IPS-11a (cell line): ENCODE measurements around the gene LCE5A.
"Not testable (repeated sequence)": the region's sequence is repeated elsewhere in the genome, so short reads cannot be mapped to it uniquely, and the experiment has no call there.

Experiments used
- H3K4me3 ChIP-seq: one replicate; pipeline ENCODE4 v1.5.1; 2013; ENCODE audit warnings: low read depth, low read length, control low read depth

The LCE5A gene, protein sequence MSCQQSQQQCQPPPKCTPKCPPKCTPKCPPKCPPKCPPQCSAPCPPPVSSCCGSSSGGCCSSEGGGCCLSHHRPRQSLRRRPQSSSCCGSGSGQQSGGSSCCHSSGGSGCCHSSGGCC

DNA sequence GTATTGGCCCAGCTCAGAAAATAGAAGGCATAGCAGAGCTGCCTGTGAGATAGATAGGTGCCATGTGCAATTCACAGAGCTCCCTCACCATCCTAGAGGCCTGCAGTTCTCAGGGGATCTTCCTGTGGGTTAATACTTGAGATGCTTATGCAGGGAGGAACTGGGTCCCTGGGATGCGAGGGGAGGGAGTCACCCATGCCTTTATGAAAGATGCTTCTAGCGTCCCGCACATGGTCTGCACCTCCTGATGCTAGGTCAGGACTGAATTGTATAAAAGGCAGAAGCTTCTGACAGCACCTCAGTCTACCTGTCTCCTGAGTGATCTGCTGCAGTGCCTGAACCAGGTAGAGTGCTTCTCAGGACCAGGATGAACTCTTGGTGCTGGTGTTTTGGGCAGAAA lies at the start of gene LCE5A:
Gene LCE5A, plus strand, starts transcription at position 301 of the 400 bp plus-strand sequence. CDS start 732 bp downstream, outside the sequence.
- no peak within 1 kb of the TSS for H3K4me3 ChIP-seq

DNA sequence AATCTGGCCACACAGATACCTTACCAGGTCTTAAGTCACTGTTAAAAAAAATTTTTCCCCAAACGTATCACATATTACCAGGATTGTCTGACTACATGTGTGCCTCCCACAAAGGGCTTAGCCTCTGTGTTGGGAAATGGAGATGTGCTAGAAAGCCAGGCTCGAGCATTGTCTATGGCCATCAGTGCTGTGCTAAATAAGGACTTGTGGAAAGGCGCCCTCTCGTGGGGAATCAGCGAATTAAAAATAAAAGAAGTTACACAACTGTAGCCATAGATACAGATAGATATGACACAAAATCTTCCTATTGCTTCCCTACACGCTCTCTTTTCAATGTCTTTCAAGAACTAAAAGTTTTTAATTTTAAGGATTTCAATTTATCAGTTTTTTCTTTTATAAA lies 49.1 kb upstream of the LCE5A start:
- H3K4me3 ChIP-seq, result no peak overlapping the region

DNA sequence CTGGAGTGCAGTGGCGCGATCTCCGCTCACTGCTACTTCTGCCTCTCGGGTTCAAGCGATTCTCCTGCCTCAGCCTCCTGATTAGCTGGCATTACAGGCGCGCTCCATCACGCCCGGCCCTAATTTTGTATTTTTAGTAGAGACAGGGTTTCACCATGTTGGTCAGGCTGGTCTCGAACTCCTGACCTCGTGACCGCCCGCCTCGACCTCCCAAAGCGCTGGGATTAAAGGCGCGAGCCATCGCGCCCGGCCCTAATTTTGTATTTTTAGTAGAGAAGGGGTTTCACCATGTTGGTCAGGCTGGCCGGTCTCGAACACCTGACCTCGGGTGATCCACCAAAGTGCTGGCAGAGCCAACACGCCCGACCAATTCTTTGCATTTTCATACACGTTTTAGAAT lies 48.0 kb upstream of the LCE5A start:
- H3K4me3 ChIP-seq, result no peak overlapping the region

DNA sequence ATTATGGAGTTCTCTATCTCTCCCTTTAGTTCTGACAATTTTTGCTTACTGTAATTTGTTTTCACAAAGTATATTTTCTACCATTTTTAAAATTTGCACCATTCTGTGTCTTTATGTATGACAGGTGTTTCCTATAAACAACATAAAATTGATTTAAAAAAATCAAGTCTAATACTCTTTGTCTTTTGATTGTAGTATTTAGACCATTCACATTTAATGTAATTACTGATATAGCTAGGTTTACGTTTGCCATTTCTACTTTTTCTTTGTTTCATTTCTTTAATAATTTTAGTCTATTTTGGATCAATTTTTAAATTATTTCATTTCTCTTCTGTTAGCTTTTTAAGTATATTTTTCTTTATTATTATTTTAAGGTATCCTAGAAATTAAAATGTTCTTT lies 44.4 kb upstream of the LCE5A start:
- no peak overlapping the region for H3K4me3 ChIP-seq

DNA sequence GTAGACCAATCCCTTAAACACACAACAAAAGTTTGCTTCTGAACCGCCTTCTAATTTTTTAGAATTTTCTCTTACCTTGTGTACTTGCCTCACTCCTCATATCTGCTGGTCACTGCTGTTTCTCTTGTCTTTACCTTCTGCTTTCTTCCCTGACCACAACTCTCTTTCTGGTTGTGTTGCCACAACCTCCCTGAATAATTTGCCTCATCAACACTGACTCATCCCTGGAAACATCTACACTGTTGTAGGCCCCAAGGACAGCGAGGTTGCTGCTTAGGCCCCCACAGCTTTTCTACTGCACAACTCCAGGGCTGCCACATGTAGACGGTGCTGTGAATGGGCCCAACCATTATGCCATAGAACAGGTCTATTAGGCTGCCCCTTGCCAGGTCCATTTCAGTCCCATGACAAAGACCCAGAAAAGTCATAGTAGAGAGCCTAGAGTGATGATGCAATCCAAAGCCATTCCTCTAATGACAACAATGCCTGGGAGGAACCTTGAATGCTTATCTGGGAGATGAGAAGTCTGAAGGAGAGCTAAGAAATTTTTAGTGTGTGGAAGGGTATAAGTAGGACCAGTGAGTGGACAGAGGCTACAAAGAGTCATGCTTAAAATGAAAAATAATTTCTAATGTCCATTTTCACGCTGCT lies 36.6 kb upstream of the LCE5A start:
- H3K4me3 ChIP-seq, result no peak overlapping the region

DNA sequence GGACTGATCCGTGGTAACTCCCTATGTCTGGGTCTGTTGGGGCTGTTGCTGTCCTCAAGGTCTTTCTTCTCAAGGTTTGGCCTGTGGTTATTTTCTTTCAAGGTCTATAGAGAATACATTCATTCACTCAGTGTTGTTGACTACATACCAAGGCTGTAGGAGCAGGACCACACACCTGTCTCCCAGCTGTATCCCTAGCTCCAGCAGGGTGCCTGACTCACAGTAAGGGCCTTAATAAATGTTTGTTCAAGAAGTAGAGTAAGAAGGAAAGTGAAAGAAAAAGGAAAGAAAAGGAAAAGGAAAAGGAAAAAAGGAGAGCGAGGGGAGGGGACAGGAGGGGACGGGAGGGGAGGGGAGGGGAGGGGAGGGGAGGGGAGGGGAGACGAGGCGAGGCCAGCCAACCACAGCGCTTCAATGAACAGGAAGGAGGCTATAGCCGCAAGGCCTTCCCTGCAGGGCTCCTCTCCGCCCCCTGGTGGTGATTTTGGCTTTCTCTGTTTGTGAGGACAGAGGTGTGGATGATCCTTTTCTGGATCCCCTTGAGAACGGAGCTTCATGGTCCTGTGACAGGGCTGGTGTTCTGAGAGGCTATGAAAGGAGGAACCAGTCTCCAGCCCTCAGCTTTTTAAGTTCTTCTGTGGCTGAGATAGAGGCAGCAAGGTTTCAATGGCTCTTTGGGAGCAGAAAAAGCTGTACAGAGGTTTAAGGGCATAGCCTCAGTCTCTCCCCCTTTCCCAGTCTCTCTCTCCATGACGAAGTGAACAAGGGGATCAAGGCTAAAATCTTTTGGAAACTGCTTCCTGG lies 30.6 kb upstream of the LCE5A start:
- H3K4me3 ChIP-seq, result no peak overlapping the region

DNA sequence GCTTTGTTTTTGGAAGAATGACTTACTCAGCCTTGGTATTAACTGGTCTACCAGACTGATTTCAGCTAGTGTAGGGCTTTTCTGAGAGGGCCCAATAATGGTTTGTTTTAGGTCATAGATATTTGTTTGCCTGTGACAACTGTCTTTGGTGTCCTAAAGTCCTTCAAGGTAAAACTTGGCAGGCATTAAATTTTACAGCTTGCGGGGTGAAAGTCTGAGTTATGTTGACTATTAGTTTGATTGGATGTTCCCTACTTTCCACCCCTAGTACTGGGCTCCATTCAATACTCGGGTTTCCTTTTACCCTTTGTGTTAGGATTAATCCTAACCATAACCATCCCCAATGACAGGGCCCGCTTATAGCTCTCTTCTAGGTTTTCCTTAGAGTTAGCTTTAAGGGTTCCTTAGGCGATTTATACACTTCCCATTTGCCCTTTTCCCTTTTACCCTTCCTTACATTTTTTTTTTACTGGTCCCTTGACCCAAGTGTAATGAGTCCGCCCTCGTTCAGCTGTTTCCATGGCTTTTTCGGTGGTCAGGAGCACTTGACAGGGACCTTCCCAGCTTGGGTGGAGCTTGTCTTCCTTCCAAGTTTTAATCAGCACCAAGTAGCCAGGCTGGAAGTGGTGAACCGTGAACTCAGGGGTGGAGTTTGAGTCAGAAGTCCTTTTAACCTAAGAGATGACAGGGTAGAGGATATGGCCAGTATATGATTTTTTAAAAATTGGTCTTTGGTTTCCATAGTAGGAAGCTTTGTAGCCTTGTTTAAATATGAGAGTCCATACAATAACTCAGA lies 28.5 kb upstream of the LCE5A start:
- H3K4me3 ChIP-seq, result no peak overlapping the region

DNA sequence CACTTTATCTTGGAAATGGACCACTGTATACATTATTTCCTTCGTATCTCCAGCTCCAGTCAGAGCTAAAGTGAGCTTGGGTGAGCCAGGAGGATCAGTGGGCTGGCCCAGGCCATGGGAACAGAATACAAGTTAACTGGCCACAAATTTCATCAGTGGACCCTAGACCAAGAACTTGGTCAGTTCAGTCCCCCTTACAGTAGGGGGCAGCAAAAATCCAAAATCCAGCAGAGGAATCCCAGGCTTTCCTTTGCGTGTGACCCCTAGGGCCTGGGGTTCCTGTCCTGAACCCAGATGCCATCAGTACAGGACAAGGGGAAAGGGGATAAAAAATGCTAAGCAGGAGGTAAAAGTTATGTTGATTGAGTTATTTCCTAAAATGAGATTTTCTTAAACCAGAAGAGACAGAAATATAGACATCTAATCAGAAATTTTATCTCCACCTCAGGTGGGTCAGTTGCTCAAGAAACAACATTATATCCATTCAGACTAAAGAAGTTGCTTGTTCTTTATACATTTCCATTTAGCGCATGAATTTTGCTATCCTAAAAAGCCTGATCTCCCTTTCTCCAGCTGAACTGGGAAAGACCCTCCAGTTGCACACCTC lies 24.1 kb upstream of the LCE5A start:
- H3K4me3 ChIP-seq, result no peak overlapping the region

DNA sequence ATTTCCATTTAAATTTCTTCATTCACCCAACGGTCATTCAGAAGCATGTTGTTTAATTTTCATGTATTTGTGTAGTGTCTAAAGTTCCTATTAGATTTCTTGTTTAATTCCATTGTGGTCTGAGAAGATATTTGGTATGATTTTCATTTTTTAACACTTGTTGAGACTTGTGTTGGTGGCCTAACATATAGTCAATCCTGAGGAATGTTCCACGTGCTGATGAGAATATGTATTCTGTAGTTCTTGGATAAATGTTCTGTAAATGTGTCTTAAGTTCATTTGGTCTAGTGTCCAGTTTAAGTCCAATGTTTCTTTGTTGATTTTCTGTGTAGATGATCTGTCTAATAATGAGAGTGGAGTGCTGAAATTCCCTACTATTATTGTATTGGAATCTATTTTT lies 22.7 kb upstream of the LCE5A start:
- H3K4me3 ChIP-seq, result no peak overlapping the region

DNA sequence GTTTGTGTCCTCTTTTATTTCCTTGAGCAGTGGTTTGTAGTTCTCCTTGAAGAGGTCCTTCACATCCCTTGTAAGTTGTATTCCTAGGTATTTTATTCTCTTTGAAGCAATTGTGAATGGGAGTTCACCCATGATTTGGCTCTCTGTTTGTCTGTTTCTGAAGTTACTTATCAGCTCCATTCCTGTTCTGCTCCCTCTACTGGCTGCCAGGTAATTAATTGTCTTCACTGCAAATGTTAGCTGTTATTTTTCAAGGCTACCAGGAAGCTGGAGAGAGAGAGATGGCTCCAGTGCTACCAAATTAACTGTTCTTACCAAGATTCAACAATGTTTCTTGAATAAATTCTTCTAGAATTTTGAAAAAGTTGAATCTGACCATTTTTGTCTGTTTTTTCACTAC lies 19.1 kb upstream of the LCE5A start:
- H3K4me3 ChIP-seq, result not testable (repeated sequence)

DNA sequence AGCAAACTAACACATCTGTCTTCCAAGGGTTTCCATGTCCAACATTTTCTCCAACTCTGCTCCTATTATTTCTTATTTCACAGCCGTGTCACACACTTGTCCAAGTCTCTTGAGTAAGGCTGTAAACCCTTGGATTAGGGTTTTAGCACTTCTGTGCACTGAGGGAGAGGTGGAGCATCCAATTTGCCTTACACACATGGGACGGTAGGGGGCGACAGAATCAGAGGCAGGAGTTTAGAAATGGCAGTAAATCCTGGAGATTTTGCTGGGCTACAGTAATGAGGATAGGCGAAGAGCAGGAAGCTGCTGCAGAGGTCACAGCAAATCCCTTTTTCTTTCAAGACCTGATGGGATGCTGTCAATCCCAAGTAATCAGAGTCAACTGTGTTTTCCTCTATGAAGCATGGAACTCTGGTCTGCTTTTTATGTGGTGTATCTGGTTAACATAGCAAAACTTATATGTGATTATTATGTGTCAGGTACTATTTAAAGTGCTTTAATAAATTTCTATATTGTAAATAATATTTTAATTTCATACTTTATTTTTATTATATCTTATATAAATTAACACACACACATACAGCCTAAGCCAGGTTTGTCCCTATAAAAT lies 15.4 kb upstream of the LCE5A start:
- H3K4me3 ChIP-seq, result no peak overlapping the region

DNA sequence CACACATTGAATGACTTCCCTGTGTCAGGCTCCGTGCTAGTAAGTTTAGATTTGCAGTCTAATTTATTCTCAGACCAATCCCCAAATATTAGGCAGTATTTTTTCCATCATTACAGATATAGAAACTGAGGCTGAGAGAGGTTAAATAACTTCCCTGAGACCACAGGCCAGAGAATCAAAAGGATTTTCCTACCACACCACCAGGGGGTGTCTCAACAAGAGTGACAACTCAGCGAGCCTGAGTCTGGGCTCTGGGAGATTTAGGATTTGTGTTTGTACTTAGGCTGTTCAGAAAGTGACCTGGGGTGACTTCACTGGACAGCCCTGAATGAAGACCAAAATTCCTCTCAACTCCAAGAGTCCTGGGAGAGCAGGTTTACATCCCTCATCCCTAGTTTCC lies 13.3 kb upstream of the LCE5A start:
- no peak overlapping the region for H3K4me3 ChIP-seq

DNA sequence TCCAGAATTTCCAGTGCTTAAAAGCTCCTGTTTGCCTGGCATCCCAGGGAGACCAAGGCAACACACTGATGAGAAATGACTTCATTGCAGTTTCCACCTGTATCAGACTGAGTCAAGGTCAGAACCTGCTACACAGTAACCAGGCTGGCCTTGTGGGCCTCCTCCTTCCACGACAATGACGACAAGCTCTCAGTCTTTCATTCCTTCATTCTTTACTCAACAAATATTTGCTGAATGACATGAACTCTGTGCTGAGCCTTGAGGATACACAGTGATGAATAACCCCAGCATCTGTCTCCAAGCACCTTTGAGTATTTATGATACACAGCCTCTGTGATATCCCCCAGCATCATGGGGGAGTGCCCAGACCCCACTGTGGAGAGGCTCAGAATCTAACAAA lies 8.9 kb upstream of the LCE5A start:
- no peak overlapping the region for H3K4me3 ChIP-seq

DNA sequence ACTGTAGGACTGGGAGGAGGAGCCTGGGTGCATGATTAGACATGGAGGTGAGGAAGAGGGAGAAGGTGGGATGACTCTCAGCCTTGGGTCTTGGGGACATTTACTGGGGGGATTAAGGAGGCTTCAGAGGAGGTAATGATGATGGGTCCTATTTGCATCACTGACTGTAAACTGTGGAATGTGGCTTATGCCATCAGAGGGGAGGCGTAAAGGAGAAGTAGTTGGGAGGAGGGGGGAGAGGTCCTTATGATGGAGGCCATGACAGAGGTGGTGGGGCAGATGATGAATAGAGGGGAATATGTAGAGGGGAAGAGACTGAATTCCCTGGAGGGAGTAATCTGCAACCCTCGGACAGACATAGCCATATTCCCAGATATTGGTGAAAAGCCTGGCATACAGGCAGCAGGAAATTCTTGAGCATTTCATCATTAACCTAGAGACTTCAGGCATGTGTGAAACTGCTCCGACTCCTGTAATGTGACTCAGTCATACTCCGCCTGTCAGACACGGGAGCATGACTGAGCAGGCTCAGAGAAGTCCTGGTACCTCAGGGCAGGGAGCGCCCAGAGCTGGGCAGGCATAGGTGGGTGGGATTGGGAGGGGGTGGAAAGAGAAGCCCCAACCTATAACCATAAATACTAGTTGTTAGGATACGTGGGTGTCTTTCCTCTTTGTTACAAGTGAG lies 8.0 kb upstream of the LCE5A start:
- H3K4me3 ChIP-seq, result no peak overlapping the region

DNA sequence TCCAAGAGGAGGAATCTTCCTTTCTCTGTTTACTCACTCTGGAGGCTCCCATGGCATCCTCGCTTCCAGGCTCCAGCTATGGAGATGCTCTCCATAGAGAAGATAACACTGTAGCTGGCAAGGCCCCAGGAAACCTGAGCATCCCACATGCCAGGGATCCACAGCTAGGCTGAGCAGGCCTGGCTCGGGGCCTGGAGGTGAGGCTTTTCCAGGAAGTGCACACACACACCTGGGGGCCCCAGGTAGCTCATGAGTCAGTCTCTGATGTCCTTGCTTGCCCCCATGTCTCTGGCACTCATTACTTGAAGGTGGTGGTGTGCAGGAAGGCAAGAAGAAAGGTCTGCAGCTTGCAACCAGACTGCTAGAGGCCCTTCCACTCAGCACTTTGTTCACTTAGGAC lies 5.5 kb upstream of the LCE5A start:
- no peak overlapping the region for H3K4me3 ChIP-seq

DNA sequence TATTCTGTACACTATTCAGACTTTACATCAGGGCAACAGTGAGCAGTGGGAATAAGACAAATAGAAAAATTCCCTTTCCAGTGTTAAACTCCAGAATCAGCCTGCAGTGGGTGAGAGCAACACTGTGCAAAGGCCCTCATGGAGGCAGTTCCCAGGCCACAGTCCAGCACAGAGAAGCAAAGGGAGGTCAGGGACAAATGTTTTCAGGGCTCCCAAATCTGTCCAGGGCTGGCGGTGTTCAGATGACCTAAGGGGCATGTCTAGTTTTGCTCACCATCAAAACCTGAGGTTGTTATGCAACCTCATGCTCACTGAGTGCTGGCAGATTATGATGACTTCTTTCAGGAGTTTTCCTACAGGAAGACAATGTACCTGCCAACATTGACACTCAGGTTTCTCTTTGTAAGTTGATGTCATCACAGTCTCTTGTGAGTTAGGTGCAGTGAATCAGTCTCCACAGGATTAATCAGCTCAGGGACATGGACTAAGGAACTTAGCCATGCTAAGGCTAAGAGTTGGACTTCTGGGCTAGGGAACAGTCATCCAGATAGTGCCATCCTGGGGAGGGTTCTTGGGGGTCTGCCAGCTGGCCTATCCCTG lies 3.6 kb upstream of the LCE5A start:
- no peak overlapping the region for H3K4me3 ChIP-seq

DNA sequence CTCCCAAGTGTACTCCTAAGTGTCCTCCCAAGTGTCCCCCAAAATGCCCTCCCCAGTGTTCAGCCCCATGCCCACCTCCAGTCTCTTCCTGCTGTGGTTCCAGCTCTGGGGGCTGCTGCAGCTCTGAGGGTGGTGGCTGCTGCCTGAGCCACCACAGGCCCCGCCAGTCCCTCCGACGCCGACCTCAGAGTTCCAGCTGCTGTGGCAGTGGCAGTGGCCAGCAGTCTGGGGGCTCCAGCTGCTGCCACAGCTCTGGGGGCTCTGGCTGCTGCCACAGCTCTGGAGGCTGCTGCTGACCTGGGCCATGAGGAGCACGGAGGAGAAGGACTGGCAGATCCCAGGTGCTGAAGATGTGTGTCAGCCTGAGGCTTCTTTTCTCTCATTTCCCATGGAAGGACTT lies 993 bp downstream of the LCE5A start:
- H3K4me3 ChIP-seq, result no peak overlapping the region

DNA sequence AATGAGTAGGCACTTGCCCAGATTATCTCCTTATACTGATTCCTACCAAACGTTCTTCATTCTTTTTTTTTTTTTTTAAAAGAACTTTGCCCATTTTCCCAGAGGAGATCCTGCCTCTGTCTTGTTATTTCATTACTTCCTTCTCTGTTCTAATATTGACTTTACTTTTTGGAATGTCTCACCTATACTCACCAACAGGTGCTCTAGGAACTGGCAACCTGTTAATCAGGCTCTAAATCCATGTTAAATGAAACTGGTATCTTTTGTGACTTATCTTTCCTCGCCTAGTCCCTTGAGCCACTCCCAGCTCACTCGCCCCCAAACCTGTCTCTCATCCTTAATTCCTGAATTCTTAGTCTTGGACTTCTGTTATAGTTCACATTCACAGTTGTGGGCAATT lies 2.5 kb downstream of the LCE5A start:
- H3K4me3 ChIP-seq, result no peak overlapping the region

DNA sequence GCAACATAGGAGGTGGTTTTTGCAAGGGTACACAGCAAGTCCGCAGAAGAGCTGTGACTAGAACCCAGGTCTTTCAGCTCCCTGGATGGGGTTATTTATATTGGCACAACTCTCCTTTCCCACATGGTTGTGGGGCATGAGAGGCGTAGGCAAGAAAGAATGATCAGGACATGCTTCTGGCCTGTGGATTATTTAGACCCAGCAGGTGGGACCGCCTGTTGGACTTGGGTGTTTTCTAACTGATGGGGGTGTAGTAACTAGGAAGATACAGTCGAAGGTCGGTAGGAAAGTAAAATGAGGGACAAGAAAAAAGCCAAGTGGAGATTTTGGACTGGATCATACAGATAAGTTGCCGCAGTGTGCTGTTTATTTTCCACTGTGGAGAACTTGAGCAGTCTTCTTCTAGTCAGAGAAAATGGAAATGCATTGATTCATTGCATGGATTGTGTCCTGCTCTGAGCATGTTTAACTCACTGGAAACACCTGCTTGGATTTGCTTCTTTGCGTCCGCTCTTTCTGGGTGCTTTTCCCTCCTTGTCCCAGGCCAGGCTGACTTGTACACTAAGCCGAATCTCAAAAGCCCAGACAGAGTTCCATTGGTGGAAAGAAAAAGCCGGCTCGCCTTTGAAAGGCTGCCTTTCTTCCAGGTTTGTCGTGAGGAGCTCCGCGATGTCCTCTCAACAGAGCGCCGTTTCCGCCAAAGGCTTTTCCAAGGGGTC lies 4.3 kb downstream of the LCE5A start:
- no peak overlapping the region for H3K4me3 ChIP-seq
